Measurements from ENCODE around the gene GLI3.

GLI3 gene

DNA sequence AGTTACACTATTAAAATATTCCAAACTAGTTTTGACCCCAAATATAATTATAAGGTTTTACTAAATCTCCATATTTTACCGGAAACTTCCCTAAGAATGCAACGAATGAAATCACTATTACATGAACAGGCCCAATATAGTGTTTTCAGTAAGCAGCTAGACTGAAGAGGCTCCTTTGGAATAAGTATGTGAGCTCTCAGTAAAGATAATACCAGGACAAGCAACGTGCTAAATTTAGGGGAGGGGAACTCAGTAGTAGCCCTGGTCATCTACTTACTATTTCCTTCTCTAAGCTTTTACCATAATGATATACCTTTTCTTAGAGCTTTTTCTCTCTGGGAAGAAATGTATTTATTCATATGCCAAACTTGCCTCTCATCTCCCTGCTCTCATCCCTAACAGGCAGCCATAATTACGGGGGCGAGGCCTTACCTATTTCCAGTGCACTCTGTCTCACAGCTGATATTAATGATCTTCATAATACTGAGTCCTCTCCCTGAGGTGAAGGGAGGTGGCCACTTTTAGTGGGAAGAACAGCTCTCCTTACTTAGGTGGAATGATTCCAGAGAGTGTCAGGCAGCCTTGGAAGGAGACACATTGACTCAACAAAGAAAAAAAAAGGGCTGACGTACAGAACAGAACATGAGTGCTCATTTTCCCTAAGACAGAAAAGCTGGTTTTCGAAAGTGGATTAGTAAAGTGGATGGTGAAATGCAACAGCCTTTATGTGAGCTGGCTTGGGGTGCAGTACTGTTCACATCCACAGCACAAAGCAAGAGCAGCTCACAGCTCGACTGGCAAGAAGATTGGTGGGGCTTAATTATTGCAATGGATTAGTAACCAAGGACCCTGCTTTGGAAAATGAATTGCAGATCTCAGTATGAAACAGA is 165.4 kb downstream of the GLI3 start:
- no peak overlapping the region; the same call in 1 of the 2 replicates for H3K4me2 ChIP-seq
- no peak overlapping the region for H3K27ac ChIP-seq
- no peak overlapping the region for H3K9ac ChIP-seq
- H3K36me3 ChIP-seq, result peaks cover 13% of the 10 kb centered on the region; the same call in 1 of the 2 replicates
- peaks cover 29% of the 10 kb centered on the region for H3K4me1 ChIP-seq
- H3K27me3 ChIP-seq, result no peaks in the 10 kb centered on the region
- H3K4me3 ChIP-seq, result no peak overlapping the region
- H4K20me1 ChIP-seq, result no peaks in the 10 kb centered on the region
- no peak for TF ChIP-seq Cebpa-rat (IDR thresholded peaks at IDR 0.05)
- no peaks in the 10 kb centered on the region for H3K9me3 ChIP-seq

DNA sequence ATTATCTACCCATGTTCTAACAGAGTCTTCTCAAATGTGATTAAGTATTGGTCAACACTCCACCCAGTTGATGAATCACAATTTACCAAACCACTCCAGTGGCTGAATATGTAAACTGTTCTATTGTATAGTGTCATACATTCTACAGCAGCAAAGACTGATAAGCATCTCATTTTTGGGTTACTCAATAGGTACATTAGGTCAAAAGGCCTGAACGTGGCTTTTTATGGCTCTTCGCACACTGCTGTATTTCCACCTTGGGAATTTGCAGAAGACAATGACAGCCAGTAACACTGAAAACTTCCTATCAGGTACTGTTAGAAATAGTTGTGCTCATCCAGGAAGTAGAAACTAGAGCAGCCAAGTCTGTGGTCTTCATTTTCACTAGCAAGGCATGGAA is 166.9 kb downstream of the GLI3 start:
- Histone ChIP-seq H3K27ac (no peak overlapping the region), H4K20me1 (no peaks in the 10 kb centered on the region), H3K36me3 (peaks cover 16% of the 10 kb centered on the region; the same call in 1 of the 2 replicates), H3K9ac (no peak overlapping the region), H3K27me3 (no peaks in the 10 kb centered on the region), H3K4me3 (no peak overlapping the region), H3K4me2 (no peak overlapping the region), H3K4me1 (peaks cover 15% of the 10 kb centered on the region), H3K9me3 (no peaks in the 10 kb centered on the region)
- TF ChIP-seq Cebpa-rat (IDR thresholded peaks at IDR 0.05), result no peak

DNA sequence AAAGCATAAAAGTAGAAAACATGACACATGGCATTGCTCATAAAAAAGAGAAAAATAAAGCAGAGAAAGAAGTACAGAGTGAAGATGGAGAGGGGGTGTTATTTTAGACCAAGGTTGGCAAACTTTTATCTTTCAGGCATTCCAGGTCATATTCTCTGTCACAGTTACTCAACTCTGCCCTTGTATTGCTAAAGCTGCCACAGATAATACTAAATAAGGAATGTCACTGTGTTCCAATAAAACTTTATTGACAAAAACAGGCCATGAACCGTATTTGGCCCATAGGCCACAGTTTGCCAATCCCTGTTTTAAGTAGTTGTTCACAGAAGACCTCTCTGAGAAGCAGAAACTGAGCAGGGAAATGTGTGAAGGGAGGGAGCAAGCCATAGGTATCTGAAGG is 167.4 kb downstream of the GLI3 start:
- Histone ChIP-seq H4K20me1 (no peaks in the 10 kb centered on the region), H3K4me2 (no peak overlapping the region), H3K27me3 (no peaks in the 10 kb centered on the region), H3K4me3 (no peak overlapping the region), H3K4me1 (peaks cover 15% of the 10 kb centered on the region), H3K36me3 (peaks cover 16% of the 10 kb centered on the region; the same call in 1 of the 2 replicates), H3K27ac (no peak overlapping the region), H3K9ac (no peak overlapping the region), H3K9me3 (no peaks in the 10 kb centered on the region)
- TF ChIP-seq Cebpa-rat (IDR thresholded peaks at IDR 0.05), result no peak

DNA sequence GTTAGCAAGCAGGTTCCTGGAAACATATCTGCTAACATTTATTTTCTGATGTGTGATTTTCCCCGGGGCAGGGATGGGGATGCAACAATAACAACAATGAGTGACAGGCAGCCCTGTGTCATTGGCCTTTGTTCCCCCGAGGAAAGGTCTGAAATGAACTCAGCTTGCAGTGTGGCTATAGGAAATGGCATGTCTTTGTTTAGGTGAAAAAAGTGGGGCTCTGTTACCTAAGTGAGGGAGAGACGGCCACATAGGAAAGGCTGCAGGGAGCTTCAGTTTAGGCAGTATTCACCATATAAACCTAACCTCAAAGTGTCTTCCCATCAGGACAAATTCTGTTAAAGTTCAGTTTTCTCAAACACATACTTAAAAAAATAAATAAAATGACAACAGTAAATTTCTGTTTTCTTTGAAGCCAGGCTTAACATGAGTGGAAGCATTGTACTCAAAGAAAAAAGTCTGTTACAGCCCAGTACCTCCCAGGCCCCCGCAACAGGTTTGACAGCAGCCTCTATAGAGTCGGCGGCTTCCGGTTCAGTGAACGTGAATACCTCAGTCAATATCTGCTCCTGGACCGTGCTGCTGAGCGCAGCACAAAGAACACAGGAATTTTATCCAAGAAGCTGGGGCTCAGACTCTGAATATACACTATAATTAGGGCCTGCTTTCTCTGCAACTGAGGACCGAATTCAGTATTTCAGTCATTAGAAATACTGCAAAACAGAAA is 168.3 kb downstream of the GLI3 start:
- 0 out of 2 replicates have a peak, but pooled peaks cover 10% of the 10 kb centered on the region for H3K36me3 ChIP-seq
- H3K4me3 ChIP-seq, result no peak overlapping the region
- no peak overlapping the region for H3K4me2 ChIP-seq
- no peak overlapping the region for H3K9ac ChIP-seq
- no peaks in the 10 kb centered on the region for H3K27me3 ChIP-seq
- no peak for TF ChIP-seq Cebpa-rat (IDR thresholded peaks at IDR 0.05)
- no peak overlapping the region for H3K27ac ChIP-seq
- H3K9me3 ChIP-seq, result no peaks in the 10 kb centered on the region
- peaks cover 15% of the 10 kb centered on the region for H3K4me1 ChIP-seq
- H4K20me1 ChIP-seq, result no peaks in the 10 kb centered on the region

DNA sequence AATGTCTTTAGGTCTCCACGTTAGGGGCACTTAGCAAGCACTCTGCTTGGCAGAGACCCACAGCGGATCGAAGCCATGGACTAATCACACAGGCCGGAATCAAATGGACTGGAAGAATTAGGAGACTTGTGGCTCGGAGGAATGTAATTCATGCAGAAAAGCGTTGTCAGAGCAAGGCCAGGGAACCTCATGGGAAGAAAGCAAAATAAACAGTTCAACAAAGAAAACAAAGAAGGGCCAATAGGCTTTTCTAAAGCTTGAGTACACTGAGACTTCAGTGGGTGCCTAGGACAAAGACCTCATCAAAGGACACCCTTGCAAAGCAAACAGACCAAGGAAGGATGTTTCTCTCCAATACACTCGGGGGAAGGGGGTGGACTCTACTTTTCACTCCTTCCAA is 171.1 kb downstream of the GLI3 start:
- Histone ChIP-seq H3K36me3 (0 out of 2 replicates have a peak, but pooled peaks cover 10% of the 10 kb centered on the region), H3K27me3 (no peaks in the 10 kb centered on the region), H3K4me1 (peaks cover 17% of the 10 kb centered on the region), H3K27ac (no peak overlapping the region), H3K9ac (no peak overlapping the region), H3K4me2 (no peak overlapping the region), H3K9me3 (no peaks in the 10 kb centered on the region), H3K4me3 (no peak overlapping the region), H4K20me1 (no peaks in the 10 kb centered on the region)
- no peak for TF ChIP-seq Cebpa-rat (IDR thresholded peaks at IDR 0.05)

DNA sequence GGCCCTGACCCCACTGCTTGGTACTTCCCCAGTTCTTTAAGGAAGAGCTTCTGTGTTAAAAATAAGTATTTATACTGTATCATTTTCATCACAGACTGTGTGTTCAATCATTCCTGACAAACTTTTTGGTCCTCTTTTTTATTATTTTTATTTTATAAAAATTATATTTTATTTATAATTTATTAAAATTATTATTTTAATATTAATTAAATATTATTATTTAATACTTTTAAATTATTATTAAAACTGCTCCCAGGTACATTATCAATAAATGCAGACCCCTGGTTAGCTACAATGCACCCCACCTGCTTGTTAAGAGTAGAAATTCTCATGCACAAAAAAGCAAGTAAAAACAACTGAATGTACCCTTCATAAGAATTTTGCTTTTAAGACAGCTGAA is 172.0 kb downstream of the GLI3 start:
- H3K27ac ChIP-seq, result no peak overlapping the region
- no peaks in the 10 kb centered on the region for H3K9me3 ChIP-seq
- 0 out of 2 replicates have a peak, but pooled peaks cover 8% of the 10 kb centered on the region for H3K36me3 ChIP-seq
- no peak for TF ChIP-seq Cebpa-rat (IDR thresholded peaks at IDR 0.05)
- H3K4me1 ChIP-seq, result peaks cover 19% of the 10 kb centered on the region
- H3K4me2 ChIP-seq, result no peak overlapping the region
- no peak overlapping the region for H3K4me3 ChIP-seq
- no peaks in the 10 kb centered on the region for H3K27me3 ChIP-seq
- no peak overlapping the region for H3K9ac ChIP-seq
- no peaks in the 10 kb centered on the region for H4K20me1 ChIP-seq

DNA sequence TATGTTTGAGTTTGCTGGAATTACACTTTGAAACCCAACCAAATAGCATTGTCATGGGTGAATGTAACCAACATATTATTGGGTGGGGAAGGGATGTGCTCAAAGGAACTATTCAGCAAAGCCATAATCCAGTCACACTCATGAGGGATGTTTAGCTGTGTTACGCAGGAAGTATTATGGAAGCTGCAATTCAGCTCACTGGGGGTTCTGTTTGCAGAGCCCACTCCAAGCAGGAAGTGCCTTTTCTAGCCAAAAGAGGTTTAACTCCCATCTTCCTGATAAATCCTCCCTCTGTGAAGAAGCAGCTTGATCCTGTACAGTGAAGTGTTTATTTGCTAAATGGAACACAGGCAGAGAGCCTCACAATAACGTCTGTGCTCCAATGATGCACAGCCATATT is 172.5 kb downstream of the GLI3 start:
- no peak for TF ChIP-seq Cebpa-rat (IDR thresholded peaks at IDR 0.05)
- Histone ChIP-seq H3K27me3 (no peaks in the 10 kb centered on the region), H3K9ac (no peak overlapping the region), H4K20me1 (no peaks in the 10 kb centered on the region), H3K4me1 (peaks cover 24% of the 10 kb centered on the region), H3K4me2 (no peak overlapping the region), H3K4me3 (no peak overlapping the region), H3K36me3 (0 out of 2 replicates have a peak, but pooled peaks cover 4% of the 10 kb centered on the region), H3K27ac (no peak overlapping the region), H3K9me3 (no peaks in the 10 kb centered on the region)

DNA sequence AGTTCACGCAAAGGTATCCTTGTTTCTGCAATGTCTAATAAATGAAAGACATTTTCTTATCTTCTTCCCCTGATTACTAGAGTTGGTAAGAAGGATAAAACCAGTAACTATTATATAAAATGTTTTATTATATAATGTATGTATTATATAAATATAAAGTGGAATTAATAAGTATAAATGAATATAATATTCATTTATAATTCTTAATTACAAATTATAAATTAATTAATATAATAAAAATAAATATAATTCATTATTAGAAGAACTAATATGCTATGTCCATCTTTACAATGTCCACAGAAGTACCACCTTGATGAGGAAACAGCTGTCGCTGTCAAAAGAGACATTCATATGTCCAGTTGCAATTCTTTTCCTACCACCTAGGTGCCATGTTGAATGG is 177.7 kb downstream of the GLI3 start:
- Histone ChIP-seq H3K9ac (no peak overlapping the region), H3K27ac (no peak overlapping the region), H3K36me3 (no peaks in the 10 kb centered on the region), H4K20me1 (no peaks in the 10 kb centered on the region), H3K4me2 (peak overlapping the region; percentile 52), H3K4me3 (no peak overlapping the region), H3K4me1 (peaks cover 27% of the 10 kb centered on the region), H3K9me3 (peaks cover 8% of the 10 kb centered on the region; the same call in 1 of the 2 replicates), H3K27me3 (no peaks in the 10 kb centered on the region)
- TF ChIP-seq Cebpa-rat (IDR thresholded peaks at IDR 0.05), result no peak

DNA sequence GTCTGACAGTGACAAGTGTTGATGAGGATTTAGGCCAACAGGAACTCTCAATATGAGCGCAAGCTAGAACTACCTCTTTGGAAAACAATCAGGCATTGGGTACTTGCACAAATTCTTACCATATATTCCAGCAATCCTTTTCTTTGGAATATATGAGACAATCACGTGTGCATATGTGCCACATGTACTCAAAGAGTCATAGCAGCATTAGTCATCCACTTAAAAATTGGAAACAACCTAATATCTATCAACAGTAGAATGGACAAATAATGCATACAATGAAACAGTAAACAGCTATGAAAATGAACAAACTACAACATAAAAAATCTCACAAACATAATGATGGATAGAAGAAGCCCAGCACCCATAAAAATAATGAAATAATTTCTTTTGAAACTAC is 179.7 kb downstream of the GLI3 start:
- Histone ChIP-seq H3K27ac (no peak overlapping the region), H3K4me1 (peaks cover 27% of the 10 kb centered on the region), H3K36me3 (peaks cover 9% of the 10 kb centered on the region; the same call in 1 of the 2 replicates), H3K4me3 (no peak overlapping the region), H3K9ac (no peak overlapping the region), H3K27me3 (no peaks in the 10 kb centered on the region), H4K20me1 (no peaks in the 10 kb centered on the region), H3K4me2 (no peak overlapping the region), H3K9me3 (peaks cover 8% of the 10 kb centered on the region; the same call in 1 of the 2 replicates)
- no peak for TF ChIP-seq Cebpa-rat (IDR thresholded peaks at IDR 0.05)

DNA sequence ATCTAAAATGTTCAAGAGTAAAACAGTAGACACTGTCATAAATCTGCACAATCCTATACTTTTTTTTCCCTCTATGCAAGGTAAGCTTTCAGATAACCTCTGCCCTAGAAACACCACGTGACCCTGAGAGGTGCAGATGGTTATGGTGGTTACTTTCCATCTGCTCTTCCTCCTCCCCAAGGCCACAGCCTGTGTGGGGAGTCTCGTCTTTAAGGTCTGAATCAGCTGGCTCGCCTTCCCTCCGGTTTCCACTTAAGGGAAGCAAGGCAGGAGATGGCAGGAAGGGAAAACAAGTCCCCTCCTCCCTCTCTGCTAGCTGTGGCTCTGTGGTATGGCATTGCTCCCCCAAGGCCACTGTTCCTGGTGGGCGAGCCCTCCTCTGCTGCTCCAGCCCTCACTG is 181.8 kb downstream of the GLI3 start:
- Histone ChIP-seq H3K9ac (no peak overlapping the region), H3K36me3 (peaks cover 15% of the 10 kb centered on the region; the same call in 1 of the 2 replicates), H3K9me3 (peaks cover 8% of the 10 kb centered on the region; the same call in 1 of the 2 replicates), H3K27me3 (no peaks in the 10 kb centered on the region), H3K4me2 (no peak overlapping the region), H3K4me3 (no peak overlapping the region), H4K20me1 (no peaks in the 10 kb centered on the region), H3K4me1 (peaks cover 17% of the 10 kb centered on the region), H3K27ac (no peak overlapping the region)
- TF ChIP-seq Cebpa-rat (IDR thresholded peaks at IDR 0.05), result no peak
